Measurements from ENCODE around the gene PCSK6.

PCSK6 gene

DNA sequence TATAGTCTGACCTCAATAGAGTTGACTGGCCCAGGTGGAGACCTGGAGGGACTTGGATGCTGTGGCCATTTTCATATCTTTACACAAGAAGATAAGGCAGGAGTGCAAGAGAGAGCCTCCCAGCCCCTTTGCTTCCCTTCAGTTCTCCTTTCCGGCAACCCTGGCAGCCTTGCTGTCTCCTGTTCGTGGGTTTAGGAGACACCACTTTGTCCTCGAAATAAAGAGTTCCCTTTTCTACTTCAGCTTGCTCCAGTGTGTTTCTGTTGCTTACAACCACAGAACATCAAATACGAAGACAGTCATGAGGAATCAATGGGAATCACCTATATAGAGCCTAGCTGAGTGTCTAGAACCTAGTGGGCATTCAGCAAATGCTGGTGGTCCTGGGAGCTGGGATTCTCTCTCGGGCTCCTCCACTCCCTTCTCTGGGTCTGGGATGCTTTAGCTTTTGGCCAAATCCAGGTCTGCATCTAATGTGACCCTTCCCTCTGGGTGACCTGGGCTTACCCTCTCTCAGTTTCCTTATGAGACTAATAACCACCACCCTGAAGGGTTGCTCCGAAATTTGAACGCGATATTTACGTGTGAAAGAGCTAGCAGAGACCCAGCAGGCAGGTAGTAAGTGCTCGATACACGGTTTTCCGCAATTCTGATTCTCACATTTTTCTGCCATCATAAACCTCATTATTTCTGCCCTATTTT, 44.5 kb downstream of the PCSK6 start:
- no peak for DNase-seq

DNA sequence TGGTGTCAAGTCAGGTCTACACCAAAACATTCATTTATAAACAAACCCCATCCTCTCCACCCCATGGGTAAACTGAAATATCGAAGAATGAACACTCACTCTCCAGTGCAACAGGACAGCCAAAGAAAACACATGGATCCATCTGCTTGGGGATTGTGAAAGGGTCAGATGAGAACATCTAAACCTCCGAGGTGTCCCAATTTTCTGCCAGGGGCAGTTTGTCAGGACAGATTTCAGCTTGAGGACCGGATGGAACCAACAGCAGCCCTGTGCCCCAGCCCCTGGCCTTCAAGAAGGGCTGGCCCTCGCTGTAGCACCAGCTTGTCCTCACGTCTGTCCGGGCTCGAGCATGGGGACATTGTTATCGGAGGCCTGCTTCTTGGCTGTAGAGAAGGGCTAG, 45.5 kb downstream of the PCSK6 start:
- no peak for DNase-seq

GRCh38 chr15:101442272-101442671, 47.2 kb downstream of the PCSK6 start:
- no peak for DNase-seq

DNA sequence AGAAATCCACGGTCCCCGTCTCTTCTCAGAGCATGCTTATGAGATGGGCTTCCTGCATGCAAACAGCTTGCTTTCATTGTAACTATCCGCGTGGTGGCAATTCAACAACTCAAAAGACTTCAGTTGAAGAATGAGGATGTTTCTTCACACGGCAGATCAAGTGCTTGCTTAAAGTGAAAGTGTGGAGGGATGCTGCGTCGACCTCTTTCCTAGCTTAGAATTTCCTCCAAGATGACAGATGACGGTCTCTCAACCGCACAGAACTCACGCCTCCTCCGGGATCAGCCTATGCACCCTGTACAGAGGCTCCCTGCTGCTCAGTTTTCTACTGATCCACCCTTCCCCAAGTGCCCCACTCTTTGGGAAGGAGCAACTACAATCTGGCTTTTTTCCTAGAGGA, 47.8 kb downstream of the PCSK6 start:
- DNase-seq, result no peak

DNA sequence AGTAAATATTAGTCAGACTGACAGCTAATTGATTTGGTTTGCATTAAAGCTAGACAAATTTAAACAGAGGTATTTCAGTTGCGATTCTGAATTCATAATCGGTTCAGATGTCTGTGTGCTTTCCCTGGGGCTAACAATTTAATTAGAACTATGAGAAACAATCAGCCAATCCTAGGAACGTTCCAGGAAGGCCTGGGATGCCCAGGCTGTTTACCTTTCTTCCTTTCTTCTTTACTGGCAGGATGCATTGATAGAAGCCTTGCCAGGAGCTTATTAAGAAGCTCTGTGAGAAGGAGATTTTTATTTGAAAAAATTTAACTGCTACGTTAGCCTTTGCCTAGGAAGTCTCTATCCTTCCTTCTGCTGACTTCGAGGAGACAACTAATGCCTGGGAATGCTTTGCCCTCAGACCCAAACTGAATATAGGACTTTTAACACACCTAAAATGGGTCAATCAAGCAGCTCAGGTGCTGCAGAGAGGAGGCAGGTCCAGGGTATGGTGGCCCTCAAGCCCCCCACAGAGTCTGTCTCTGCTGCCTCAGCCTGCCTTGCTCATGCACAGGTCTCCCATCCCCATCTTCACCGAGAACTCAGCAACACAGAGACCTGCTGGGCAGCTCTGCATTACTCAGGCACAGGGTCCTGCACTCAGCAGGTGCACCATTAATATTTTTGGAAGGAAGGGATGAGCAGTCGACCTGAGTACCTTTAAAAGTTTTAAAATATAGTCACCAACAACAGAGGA, 48.5 kb downstream of the PCSK6 start:
- no peak for DNase-seq

GRCh38 chr15:101439920-101440319, 49.6 kb downstream of the PCSK6 start:
- no peak for DNase-seq

DNA sequence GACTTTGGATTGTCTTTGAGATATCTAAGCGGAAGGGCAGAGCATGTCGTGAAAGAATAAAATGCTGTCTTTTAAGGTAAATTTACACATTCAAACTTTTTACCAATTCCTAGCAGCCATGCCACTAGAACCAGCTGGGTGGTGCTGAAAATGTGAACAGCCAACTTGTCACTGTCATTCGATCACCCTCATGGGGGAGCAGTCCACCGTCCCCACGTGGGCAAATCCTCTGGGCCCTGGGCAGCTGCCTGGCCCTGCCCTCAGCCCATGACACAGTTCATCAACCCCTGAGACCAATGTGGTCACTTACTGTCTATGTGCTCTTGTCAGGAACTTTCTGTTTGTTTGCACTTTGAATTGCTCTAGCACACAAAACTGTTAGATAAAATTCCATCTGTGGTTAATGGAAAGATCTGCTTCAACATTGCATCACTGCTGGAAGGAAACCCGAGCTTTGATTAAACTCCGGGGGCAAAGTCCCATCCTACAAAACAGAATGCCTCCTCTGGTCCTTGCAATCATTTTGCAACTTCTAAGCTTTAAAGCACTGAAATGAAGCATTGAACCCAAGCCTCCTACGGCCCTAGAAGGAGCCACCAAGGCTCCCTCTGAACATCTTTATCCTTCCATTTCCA, 50.1 kb downstream of the PCSK6 start:
- DNase-seq, result no peak

DNA sequence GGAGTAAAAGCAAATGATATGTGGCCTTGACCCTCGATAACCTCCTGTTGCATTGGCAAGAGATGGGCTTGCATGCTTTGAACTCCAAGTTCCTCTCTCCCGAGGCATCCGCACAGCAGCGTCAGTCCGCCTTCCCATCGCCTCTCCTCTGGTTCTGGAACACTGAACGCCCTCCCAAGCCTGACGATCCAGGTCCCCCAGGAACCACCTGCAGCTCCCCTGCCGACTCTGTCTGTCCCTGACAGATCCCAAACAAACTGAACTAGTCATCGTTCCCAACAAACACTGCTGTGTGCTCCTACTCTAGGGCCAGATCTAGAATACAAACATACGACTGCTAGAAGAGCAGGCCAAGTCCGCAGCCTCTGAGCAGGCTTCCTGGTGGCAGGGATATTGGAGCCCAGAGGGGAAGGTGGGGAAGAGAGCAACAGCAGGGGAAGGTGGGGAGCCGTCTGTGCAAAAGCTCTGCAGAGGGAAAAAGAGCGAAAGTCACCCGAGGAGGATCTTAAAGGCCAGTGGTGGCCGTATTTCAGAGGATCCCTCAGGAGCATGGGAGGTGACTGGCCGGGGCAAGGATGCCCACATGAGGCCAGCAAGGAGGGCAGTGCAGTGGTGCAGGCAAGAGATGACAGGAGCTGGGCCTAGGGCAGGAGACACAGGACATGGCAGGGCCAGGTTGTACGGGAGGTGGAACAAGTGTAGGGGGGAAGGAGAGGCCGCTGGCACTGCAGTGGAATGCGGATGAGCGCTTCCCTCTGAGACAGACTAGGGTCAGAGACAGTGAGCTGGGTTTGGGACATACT, 50.8 kb downstream of the PCSK6 start:
- no peak for DNase-seq

DNA sequence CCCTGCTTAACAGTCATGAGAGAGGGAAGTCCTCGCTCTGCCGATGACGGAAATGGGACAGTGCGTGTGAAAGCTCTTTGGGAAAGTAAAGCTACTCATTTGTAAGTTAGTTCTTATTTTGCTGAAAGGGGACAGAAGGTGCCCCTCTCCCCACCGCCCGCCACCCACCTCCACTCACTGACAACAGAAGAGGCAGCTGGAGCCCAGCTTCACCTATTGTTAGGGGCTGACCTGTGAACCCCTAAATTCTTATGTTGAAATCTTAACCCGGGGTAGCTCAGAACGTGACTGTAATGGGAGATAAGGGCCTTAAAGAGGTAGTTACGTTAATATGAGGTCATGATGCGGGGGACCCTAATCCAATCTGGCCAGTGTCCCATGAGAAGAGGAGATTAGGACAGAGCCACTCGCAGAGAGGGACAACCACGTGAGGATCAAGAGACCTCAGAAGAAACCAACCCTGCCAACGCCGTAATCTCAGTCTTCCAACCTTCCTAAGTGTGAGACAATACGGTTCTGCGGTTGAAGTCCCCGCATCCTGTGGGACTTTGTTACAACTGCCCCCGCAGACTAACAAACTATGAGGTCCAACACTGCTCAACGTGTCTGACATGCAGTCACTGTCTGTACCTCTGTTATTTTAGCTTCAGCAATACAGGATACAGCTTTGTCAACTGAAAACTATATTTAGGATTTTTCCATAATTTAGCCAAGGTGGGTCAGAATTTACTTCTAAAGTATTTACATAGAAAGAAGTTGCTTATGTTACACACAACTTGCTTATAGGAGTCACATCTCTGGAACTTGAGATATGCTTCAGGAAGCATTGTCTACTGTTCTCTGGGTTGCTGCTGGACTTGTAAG, 51.7 kb downstream of the PCSK6 start:
- no peak for DNase-seq

DNA sequence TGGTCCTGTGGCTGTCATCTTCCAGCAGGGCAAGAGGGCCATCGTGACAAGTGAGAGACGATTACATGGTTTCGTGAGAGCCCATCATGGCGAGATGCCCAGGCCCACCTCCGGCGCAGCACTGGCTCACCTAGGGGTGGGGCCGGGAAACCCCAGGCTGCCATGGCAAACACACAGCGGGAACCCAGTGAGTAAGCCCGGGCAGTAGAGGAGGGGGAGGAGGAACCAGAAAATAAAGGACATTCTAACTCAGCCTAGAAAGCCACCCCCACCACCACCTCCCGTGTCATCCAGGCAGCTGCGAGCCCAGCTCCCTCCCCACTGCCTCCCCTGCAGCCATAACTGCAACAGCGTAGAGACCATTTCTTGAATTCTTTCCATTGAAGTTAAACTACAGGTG, 52.3 kb downstream of the PCSK6 start:
- DNase-seq, result no peak

DNA sequence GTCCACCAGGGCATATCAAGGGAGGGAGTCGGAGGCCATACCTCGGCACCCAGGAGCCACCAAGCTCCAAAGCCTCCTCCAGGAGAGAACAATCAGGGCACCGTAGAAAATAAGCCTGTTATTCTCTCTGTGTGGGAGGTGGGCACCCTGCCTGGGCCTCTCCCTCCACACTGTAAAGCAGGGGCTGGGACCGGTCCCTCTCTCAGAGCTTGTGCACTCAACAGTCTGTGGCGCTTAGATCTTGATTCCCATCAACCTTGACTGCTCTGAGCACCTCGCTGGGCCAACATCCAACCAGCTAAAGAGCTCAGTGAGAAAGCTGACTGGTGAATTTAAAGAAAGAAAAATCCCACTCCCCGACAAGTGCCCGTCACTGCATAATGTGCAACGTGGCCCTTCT, 53.0 kb downstream of the PCSK6 start:
- no peak for DNase-seq

DNA sequence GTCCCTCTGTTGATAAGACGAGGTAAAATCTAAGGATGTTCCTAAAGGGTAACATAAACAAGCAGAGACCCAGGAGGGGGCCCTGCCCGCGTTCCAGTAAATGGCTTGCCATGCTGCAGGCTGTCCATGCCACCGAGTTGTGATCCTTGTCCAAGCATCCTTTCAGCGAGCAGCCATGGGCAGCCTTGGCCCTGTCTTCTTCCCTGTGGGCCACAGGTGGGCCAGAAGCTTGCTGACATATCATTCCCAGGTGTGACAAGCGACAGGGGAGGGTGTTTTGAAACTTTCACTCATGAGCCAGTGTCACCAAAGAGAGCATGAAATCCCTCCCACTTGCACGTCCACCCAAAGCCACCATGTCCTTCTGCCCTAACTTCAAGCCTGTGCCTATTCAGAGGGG, 53.7 kb downstream of the PCSK6 start:
- DNase-seq, result no peak

DNA sequence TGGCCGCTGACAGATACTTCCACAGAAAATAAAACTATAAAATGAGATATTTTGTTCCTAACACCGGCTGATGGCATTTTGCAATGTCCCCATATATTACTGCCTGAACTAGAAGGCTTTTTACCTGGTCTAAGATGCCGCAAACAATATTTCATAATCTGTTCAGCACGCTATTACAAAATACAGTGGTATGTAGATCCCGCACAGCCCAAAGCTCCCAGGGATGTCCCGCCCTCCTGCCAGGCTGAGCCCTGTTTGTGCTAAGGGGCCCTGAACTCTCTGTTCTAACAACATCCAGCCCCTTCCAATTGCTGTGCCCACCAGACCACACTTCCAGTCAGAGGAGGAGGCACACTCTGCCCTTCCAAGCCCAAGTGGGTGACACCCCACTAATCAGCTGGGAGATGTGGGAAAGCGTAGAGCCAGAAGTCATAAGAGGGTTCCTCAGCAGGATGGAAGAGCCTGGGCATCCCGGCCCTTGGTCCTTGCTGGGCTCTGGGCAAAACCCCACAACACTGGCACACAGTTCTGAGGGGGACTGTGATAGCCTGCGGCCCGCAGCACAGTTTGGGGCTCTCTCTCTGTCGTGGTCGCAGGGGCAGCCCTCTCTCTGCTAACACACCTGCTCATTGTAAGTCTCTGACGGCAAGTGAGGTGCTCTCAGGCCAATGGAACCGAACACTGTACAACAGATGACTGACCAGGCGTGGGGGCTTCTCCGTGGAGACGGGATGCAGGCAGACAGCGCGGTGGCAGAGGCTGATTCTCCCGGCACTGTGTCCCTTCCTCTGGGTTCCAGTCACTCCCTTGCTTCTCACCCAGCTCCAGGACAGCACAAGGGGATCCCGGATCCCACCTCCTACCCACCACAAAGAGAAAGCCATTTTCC, 55.2 kb downstream of the PCSK6 start:
- DNase-seq, result no peak

DNA sequence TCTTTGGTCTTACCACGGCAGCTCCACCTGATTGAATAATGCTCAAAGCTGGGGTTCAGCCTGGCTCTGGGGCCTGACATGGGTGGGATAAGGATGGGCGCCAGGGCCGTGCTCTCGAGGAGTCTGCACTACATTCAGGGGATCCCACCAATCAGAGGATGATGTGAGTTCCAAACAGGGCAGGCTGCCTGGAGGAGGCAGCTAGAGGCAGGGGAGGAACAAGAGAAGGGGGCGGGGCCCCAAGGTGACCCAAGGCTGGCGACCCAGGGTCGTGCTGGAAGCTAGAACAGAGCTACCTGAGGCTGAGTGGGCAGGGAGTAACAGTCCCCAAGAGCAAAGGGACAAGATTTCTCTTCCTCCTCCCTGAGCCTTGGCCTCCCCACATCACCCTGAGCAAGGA, 56.1 kb downstream of the PCSK6 start:
- DNase-seq, result no peak

DNA sequence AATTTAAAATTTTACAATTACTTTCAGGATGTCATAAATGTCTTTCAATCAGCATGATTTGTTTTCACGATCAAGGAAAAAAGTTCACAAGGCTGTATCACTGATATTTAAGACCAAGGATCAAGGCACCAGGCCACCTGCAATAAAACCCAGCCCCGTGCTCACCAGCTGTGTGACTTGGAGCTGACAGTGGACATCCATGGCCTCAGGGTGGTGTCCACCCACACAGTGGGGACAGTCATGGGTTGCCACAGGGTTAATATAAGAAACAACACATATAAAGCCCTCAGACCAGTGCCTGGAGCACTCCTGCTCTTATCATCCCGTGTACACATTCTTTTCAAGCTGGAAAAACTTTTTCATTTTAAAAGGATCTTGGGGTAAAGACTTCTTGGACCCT, 56.5 kb downstream of the PCSK6 start:
- DNase-seq, result no peak

DNA sequence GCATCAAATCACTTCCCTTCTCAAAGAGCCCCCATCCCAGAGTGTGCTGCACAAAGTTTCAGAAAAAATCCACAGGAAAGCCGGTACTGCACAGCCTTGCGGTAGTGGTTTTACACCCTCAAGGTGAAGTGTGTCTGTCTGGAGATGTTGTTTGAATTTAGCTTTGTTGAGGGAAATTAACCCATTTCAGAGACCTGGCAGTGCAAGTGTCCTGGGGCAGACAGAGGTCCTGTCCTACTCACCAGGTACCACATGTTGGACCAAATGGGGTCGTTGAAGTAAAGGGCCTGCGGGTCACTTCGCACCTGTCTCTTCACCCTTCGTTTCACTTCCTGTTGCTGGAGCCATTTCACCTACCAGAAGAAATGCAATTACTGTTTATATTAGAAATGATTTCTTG, 57.8 kb downstream of the PCSK6 start:
- no peak for DNase-seq

- no peak for DNase-seq
Measured at GRCh38 chr15:101431301-101431700, 58.2 kb downstream of the PCSK6 start.

DNA sequence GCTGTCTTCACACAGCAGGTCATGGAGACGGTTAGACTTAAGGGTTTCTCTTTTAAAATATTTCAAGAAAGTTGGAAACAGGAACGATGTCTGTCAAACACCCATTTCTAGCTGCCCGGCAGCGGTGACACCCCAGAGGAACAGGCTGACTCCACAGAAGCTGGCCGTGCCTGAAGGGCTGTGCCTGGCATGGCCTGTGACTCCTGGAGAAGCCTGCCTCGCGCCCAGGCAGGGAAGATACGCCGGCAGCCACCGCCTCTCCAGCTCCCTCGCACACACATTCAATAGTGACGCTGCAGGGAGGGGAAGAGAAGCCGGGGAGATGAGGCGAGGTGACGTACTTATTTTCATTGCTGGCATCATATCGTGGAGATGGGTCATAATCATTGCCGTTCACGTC, 59.9 kb downstream of the PCSK6 start:
- no peak for DNase-seq

DNA sequence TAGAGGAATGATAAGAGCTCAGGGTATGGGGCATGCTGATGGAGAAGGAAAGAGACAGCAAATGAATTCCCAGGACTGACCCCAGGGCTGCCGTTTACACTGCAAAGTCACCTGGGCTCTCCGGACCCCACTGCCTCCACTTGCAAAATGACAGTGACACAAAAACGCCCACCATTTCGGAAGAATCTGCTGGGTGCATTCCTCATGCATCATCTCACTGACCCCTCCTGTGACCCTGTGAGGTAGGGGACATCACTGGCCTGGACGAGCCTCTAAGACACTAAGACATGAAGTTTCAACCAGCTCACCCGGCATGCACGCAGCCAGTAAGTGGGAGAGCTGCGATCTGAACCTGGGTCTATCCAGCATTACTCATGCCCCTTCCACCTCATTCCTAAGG, 60.3 kb downstream of the PCSK6 start:
- DNase-seq, result no peak

DNA sequence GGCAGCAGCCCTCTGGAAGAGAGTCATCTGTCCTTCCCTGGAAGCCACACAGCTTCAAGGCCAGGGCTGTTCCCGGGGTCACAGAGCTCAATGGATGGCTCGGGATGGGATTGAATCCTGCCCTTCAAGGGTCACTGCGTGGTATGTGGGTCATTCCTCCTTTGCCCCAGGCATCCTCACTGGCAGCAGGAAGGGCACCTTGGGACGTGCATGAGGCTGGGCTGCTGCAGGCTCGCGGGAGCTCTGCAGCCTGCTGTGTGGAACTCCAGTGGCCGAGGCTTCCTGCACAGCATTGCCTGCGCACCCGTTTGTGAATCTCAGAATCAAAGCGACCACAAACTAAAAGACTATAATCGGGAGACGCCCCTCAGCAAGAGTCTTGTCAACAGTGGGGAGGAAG, 60.7 kb downstream of the PCSK6 start:
- DNase-seq, result no peak

Measured in SIG-M5 (cell line).